Hepatocyte (in vitro differentiated cells): ENCODE results near the gene STAC2.

Experiments
- EZH2 ChIP-seq: fragments of 200-600 bp; sonication (generic); IDR thresholded peaks from 2 replicates; pipeline ENCODE4 v1.6.1; 2016; ENCODE audit warnings: antibody characterized with exemption, mild to moderate bottlenecking, borderline replicate concordance
- TF ChIP-seq, protein P1 (sequence below): fragments of 200-600 bp; sonication (generic); IDR thresholded peaks from 2 replicates; pipeline ENCODE4 v1.5.1; 2016; ENCODE audit warnings: antibody characterized with exemption, mild to moderate bottlenecking; ENCODE audit not compliant: poor library complexity

DNA sequence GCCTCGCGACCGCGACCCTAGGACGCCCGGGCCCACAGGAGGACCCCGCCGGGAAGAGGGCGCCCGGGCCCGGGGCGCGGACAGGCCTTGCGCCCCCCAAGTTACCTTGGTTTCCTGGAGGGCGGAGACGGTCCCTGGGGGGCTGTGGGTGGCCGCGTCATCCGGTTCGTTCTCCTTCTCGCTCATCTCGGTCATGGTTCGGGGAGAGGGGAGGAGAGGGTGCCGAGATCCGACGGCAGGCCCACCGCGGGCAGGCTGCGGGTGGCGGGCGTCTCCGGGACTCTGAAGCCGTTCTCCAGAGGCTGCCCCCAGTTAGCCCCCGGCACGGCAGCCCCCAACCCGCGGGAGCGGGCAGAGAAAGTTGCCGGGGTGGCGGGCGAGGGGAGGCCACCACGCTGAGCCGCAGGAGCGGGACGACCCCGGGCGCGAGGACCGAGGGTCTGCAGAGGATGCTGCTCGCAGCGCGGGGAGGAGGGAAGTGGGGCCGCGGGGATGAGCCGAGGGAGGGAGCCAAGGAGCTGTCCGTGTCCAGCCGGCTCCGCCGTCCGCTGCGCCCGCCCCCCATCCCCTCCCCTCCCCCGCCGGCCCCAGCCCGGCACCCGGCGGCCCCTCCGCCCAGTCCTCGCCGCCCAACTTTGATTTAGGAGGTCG lies at the start of gene STAC2:
- TF ChIP-seq, protein P1, sequence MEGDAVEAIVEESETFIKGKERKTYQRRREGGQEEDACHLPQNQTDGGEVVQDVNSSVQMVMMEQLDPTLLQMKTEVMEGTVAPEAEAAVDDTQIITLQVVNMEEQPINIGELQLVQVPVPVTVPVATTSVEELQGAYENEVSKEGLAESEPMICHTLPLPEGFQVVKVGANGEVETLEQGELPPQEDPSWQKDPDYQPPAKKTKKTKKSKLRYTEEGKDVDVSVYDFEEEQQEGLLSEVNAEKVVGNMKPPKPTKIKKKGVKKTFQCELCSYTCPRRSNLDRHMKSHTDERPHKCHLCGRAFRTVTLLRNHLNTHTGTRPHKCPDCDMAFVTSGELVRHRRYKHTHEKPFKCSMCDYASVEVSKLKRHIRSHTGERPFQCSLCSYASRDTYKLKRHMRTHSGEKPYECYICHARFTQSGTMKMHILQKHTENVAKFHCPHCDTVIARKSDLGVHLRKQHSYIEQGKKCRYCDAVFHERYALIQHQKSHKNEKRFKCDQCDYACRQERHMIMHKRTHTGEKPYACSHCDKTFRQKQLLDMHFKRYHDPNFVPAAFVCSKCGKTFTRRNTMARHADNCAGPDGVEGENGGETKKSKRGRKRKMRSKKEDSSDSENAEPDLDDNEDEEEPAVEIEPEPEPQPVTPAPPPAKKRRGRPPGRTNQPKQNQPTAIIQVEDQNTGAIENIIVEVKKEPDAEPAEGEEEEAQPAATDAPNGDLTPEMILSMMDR = no peak
- peak; percentile 77 for TF ChIP-seq EZH2
